SK-N-SH treated with all-trans-retinoic acid at 6 μM for 48 hours (cell line): ENCODE data around the gene ZNF205.

ENCODE experiments used
- ATAC-seq: fragments of 200-7000 bp; cut with Tn5 transposase; 3 replicates; pipeline ENCODE4 v1.9.1; 2020; ENCODE audit warnings: mild to moderate bottlenecking, moderate library complexity
- ARNTL ChIP-seq: fragments of 450-650 bp; formaldehyde crosslinking; IDR thresholded peaks from 2 replicates; pipeline ENCODE4 v1.5.0; 2020; ENCODE audit warnings: low read depth, mild to moderate bottlenecking, moderate library complexity, borderline replicate concordance
- BACH2 ChIP-seq: fragments of 250-450 bp; sonication (Bioruptor Pico); IDR thresholded peaks from 2 replicates; pipeline ENCODE4 v1.9.0; 2021; ENCODE audit warnings: mild to moderate bottlenecking, borderline replicate concordance
- CSDC2 ChIP-seq: fragments of 250-450 bp; sonication (Bioruptor Pico); IDR thresholded peaks from 2 replicates; pipeline ENCODE4 v1.5.0; 2020; ENCODE audit warnings: mild to moderate bottlenecking, moderate library complexity
- ESRRG ChIP-seq: fragments of 250-450 bp; sonication (Bioruptor Pico); IDR thresholded peaks from 2 replicates; pipeline ENCODE4 v1.6.1; 2021; ENCODE audit warnings: mild to moderate bottlenecking
- GLIS3 ChIP-seq: fragments of 250-450 bp; sonication (Bioruptor Pico); IDR thresholded peaks from 2 replicates; pipeline ENCODE4 v1.5.0; 2020; ENCODE audit warnings: mild to moderate bottlenecking, moderate library complexity
- ISL1 ChIP-seq: fragments of 250-450 bp; sonication (Bioruptor Pico); IDR thresholded peaks from 2 replicates; pipeline ENCODE4 v2.1.2; 2022; ENCODE audit warnings: mild to moderate bottlenecking, moderate library complexity
- OSR1 ChIP-seq: fragments of 250-450 bp; sonication (Bioruptor Pico); IDR thresholded peaks from 2 replicates; pipeline ENCODE4 v1.8.0; 2022; ENCODE audit warnings: moderate library complexity, mild to moderate bottlenecking, inconsistent platforms
- RARB ChIP-seq: fragments of 250-450 bp; sonication (Bioruptor Pico); IDR thresholded peaks from 2 replicates; pipeline ENCODE4 v1.8.0; 2021; ENCODE audit warnings: mild to moderate bottlenecking, moderate library complexity
- SNAI2 ChIP-seq: fragments of 250-450 bp; sonication (Bioruptor Pico); IDR thresholded peaks from 2 replicates; pipeline ENCODE4 v1.5.0; 2020; ENCODE audit warnings: mild to moderate bottlenecking, moderate library complexity
- TOX ChIP-seq: fragments of 250-450 bp; sonication (Bioruptor Pico); IDR thresholded peaks from 2 replicates; pipeline ENCODE4 v1.8.0; 2021; ENCODE audit warnings: mild to moderate bottlenecking, moderate library complexity, borderline replicate concordance
- TSHZ2 ChIP-seq: fragments of 250-450 bp; sonication (Bioruptor Pico); IDR thresholded peaks from 2 replicates; pipeline ENCODE4 v1.5.0; 2020; ENCODE audit warnings: mild to moderate bottlenecking, moderate library complexity
- ZC3H10 ChIP-seq: fragments of 250-450 bp; sonication (Bioruptor Pico); IDR thresholded peaks from 2 replicates; pipeline ENCODE4 v1.5.1; 2021; ENCODE audit warnings: mild to moderate bottlenecking, moderate library complexity
- ZFP3 ChIP-seq: fragments of 250-450 bp; sonication (Bioruptor Pico); IDR thresholded peaks from 2 replicates; pipeline ENCODE4 v1.5.0; 2020; ENCODE audit warnings: mild to moderate bottlenecking, moderate library complexity
- ZFP30 ChIP-seq: fragments of 450-650 bp; formaldehyde crosslinking; IDR thresholded peaks from 2 replicates; pipeline ENCODE4 v1.5.0; 2022; ENCODE audit warnings: mild to moderate bottlenecking, moderate library complexity
- ZNF565 ChIP-seq: fragments of 450-650 bp; formaldehyde crosslinking; conservative IDR thresholded peaks from 2 replicates; pipeline ENCODE4 v1.5.0; 2020; ENCODE audit warnings: low read depth, mild to moderate bottlenecking, moderate library complexity
- ZNF8 ChIP-seq: fragments of 450-650 bp; formaldehyde crosslinking; IDR thresholded peaks from 2 replicates; pipeline ENCODE4 v1.5.0; 2020; ENCODE audit warnings: mild to moderate bottlenecking, moderate library complexity
- TF ChIP-seq, protein P1 (sequence below): fragments of 250-450 bp; sonication (Bioruptor Pico); IDR thresholded peaks from 2 replicates; pipeline ENCODE4 v1.5.1; 2021; ENCODE audit warnings: mild to moderate bottlenecking, moderate library complexity
- TF ChIP-seq, protein P2 (sequence below): fragments of 250-450 bp; sonication (Bioruptor Pico); IDR thresholded peaks from 2 replicates; pipeline ENCODE4 v1.5.1; 2020; ENCODE audit warnings: low read depth, mild to moderate bottlenecking, moderate library complexity

The ZNF205 gene

DNA sequence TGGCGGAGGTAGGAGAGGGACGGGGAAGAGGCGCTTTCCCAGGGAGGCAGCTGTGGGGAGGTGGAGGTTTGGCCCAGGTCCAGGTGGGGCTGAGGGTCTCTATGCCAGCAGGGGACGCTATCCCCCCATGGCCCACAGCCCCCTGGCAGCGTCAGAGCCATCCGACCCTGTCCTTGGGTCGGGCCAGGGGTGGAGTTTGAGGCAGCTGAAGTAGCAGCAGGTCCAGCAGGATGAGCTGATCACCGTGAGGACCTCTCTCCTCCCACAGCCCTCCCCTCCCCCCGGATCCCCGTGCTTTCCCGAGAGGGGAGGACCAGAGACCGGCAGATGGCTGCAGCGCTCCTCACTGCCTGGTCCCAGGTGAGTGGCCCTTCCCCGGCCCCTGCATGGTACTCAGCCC, 3.2 kb downstream of the ZNF205 start:
- ATAC-seq: no peak
- TF ChIP-seq CSDC2 (no peak), ISL1 (CRISPR knock-in tag) (no peak), TSHZ2 (no peak)

- ATAC-seq: no peak
- TF ChIP-seq TSHZ2 (no peak), ZNF8 (CRISPR knock-in tag) (no peak), ZFP30 (CRISPR knock-in tag) (no peak), TOX (CRISPR knock-in tag) (no peak), BACH2 (CRISPR knock-in tag) (no peak)
Observed at GRCh38 chr16:3118204-3118790, 5.9 kb downstream of the ZNF205 start.

GRCh38 chr16:3118846-3119245, 6.5 kb downstream of the ZNF205 start:
- TF ChIP-seq ARNTL (CRISPR knock-in tag): no peak
- TF ChIP-seq ZFP30 (CRISPR knock-in tag): no peak
- no peak for TF ChIP-seq ZNF8 (CRISPR knock-in tag)
- no peak for TF ChIP-seq ESRRG
- no peak for TF ChIP-seq ZC3H10 (CRISPR knock-in tag)
- no peak for TF ChIP-seq GLIS3 (CRISPR knock-in tag)
- TF ChIP-seq ZFP3: no peak
- no peak for TF ChIP-seq BACH2 (CRISPR knock-in tag)
- TF ChIP-seq OSR1 (CRISPR knock-in tag): no peak
- TF ChIP-seq, protein P1, sequence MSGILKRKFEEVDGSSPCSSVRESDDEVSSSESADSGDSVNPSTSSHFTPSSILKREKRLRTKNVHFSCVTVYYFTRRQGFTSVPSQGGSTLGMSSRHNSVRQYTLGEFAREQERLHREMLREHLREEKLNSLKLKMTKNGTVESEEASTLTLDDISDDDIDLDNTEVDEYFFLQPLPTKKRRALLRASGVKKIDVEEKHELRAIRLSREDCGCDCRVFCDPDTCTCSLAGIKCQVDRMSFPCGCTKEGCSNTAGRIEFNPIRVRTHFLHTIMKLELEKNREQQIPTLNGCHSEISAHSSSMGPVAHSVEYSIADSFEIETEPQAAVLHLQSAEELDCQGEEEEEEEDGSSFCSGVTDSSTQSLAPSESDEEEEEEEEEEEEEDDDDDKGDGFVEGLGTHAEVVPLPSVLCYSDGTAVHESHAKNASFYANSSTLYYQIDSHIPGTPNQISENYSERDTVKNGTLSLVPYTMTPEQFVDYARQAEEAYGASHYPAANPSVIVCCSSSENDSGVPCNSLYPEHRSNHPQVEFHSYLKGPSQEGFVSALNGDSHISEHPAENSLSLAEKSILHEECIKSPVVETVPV: no peak
- TF ChIP-seq, protein P2, sequence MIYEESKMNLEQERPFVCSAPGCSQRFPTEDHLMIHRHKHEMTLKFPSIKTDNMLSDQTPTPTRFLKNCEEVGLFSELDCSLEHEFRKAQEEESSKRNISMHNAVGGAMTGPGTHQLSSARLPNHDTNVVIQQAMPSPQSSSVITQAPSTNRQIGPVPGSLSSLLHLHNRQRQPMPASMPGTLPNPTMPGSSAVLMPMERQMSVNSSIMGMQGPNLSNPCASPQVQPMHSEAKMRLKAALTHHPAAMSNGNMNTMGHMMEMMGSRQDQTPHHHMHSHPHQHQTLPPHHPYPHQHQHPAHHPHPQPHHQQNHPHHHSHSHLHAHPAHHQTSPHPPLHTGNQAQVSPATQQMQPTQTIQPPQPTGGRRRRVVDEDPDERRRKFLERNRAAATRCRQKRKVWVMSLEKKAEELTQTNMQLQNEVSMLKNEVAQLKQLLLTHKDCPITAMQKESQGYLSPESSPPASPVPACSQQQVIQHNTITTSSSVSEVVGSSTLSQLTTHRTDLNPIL (CRISPR knock-in tag): no peak
- no peak for TF ChIP-seq TSHZ2
- TF ChIP-seq SNAI2 (CRISPR knock-in tag): no peak
- no peak for TF ChIP-seq ZNF565 (CRISPR knock-in tag)
- TF ChIP-seq CSDC2: no peak
- TF ChIP-seq ISL1 (CRISPR knock-in tag): no peak
- no peak for TF ChIP-seq RARB (CRISPR knock-in tag)
- TF ChIP-seq, all 23 proteins: peak for 0
- no peak for ATAC-seq
